A673 (cell line): ENCODE measurements around the gene CLPSL2.

Source experiments
- CTCF ChIP-seq: fragments of 300-800, 200-600 bp; sonication (generic); conservative IDR thresholded peaks from 2 replicates; pipeline ENCODE4 v1.5.1; 2017; ENCODE audit warnings: low read depth, mild to moderate bottlenecking, antibody characterized with exemption, low read length, moderate library complexity, mixed read lengths
- EZH2 ChIP-seq: fragments of 200-600 bp; sonication (generic); IDR thresholded peaks from 2 replicates; pipeline ENCODE4 v1.6.1; 2017; ENCODE audit warnings: borderline replicate concordance, low read depth, mild to moderate bottlenecking, mixed read lengths, antibody characterized with exemption, low read length; ENCODE audit not compliant: poor library complexity, severe bottlenecking

- TF ChIP-seq CTCF (no peak), EZH2 (no peak)
These were observed 42.8 kb upstream of the CLPSL2 start for GRCh38 chr6:35733633-35734032.
